HPDE6-E6E7 (cell line): ENCODE measurements around the gene CELA3B.
A peak's percentile ranks its signal among the peaks of the same experiment; 100 is the strongest.
"Not testable (repeated sequence)": the region's sequence is repeated elsewhere in the genome, so short reads cannot be mapped to it uniquely, and the experiment has no call there.

Experiments used
- DNase-seq: peaks from one replicate; pipeline ENCODE4 v3.0.0; 2011; ENCODE audit warnings: missing footprints; ENCODE audit errors: extremely low spot score

CELA3B gene, protein sequence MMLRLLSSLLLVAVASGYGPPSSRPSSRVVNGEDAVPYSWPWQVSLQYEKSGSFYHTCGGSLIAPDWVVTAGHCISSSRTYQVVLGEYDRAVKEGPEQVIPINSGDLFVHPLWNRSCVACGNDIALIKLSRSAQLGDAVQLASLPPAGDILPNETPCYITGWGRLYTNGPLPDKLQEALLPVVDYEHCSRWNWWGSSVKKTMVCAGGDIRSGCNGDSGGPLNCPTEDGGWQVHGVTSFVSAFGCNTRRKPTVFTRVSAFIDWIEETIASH

DNA sequence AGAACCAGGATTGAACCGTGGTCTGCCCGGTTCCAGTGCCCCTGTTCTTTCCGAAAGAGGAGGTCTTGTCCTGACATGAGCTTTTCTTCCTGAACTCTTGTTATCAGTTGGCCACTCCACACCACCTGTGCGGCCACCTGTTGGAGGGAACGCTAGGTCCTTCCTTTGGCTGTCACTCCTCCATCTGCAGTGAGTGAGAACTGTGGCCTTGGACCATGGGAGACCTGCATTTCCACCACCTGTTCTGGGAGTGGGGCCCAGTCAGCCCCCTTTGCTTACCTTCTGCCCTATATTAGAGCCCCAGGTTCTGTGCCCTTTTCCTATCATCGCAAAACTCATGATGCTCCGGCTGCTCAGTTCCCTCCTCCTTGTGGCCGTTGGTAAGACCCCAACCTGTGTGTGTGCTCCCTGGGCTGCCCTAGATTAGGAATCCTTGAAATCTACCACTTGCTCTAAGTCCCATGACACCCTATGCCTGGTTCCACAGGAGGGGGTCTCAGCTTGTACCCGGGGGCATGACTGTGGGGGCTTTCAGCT is at the start of gene CELA3B:
CELA3B (plus strand) TSS at position 320 of the 537 bp plus-strand sequence; CDS start at position 338, 18 bp downstream.
- not testable (repeated sequence) for DNase-seq

DNA sequence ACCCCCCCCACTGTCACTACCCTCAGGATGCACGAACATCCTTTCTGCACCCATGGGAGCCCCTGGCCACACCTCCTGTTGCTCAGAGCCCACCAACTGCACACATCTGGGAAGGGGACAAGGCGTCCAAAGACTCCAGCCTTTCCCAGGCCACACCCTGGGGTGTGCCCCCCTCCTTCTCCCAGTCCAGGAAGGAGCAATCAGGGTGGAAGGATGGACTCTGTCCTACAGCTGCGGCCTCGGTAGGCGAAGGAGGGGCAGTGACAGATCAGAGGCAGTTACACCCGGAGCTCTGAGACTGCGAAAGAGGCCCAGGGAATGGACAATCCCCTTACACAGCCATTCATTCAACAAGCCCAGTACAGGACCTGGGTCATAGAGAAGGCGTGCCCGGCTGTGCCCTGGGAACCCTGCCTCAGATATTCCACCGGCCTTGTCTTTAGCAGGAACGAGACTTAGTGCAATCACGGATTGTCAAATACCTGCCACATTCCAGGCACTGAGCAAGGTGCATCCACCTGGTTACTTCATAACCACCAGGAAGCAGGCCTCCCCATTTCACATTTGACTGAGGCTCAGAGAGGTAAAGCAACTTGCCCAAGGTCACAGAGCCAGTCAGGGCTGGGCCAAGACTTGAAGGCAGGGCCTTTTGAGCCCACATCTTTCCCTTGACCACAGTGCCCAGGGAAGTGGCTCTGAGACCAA is 49.1 kb upstream of the CELA3B start:
- no peak for DNase-seq

DNA sequence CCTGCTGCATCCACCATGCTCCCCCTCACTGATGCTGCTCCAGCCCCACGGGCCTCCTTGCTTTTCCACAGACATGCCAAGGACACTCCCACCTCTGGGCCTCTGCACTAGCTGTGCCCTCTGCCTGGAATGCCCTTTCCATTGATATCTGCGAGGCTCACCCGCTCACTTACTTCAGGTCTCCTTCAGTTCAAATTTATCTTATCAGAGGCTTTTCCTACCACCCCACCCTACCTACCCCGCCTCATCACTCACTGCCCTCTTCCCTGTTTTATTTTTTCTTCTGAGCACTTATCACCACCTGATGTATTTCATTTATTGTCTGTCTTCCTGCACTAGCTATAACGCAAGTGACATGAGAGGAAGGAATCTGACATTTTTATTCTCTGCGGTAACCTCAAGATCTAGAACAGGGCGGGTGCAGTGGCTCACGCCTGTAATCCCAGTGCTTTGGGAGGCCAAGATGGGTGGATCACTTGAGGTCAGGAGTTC is 46.7 kb upstream of the CELA3B start:
- DNase-seq = no peak

DNA sequence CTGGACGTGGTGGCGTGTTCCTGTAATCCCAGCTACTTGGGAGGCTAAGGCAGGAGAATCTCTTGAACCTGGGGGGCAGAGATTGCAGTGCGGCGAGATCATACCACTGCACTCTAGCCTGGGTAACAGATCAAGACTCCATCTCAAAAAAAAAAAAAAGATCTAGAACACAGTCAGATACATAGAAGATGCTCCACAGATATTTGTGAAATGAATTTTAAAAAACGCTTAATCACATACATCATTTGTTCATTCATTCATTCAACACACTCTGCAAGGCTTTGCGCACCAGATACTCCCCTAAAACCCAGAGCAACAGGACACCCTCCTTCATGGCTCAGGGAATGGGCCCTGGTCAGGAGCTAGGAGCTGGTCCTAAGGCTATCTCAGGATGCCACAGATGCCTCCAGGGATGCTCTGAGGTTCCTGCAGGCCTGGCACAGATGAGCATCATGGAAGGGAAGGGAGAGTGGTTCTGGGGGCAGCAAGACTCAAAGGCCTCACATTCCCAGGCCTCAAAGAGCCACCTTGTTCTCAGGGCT is 46.1 kb upstream of the CELA3B start:
- no peak for DNase-seq

DNA sequence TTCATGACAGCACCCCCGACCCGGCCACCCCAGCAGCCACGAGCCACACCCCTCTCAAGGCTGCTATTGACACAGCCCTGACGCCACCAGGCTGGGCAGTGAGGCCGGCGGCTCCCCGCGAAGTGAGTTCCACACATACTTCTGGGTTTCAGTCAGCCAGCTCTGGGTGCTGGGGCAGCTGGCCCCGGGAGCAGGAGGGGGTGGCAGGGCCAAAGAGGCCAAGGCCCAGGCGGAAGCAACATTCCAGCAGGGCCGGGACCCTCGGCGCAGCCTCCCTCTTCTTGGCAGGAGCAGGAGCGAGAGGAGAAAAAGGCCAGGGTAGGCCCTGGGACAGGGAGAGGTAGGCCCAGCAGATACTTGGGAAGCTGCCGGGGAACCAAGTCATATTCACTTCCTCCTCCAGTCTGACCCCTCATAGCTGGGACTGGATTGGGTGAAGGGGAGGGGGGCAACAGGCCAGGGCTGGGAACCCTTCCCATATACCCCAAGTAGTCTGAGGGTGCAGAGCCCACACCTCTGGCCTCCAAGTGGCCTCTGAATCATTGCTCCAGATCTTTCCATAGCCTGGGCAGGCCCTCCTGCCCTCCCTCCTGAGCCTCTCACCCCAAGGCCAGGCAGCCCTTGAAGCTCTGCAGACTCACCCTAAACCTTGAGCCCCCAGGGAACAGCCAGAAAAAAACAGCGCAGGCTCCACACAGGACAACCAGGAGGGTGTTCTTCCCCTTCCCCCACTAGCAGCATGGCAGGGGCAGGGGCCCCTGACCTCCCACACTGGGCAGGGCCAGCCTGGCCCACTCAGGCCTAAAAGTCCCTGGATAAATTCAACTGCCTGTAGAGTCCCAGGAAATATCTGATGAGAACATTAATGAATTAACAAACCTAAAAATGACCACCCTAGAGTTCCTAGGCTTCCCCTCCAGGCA is 45.4 kb upstream of the CELA3B start:
- DNase-seq = no peak

DNA sequence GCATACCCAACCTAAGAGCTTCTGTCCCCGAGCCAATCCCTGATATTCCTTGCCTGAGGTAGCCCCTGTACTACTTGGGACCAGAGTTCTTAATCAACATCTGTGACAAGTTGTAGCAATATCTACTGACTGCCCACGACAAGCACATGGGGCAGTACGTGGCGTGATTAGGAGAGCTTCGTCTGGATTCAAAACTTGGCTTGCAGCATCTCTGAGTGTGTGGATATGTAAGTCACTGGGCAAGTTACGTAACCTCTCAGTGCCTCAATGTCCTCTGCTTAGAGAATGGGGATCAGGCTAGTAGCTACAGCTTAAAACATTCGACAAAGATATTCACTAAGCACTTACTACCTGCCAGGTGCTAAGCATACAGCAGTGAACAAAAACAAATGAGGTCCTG is 44.7 kb upstream of the CELA3B start:
- no peak for DNase-seq

DNA sequence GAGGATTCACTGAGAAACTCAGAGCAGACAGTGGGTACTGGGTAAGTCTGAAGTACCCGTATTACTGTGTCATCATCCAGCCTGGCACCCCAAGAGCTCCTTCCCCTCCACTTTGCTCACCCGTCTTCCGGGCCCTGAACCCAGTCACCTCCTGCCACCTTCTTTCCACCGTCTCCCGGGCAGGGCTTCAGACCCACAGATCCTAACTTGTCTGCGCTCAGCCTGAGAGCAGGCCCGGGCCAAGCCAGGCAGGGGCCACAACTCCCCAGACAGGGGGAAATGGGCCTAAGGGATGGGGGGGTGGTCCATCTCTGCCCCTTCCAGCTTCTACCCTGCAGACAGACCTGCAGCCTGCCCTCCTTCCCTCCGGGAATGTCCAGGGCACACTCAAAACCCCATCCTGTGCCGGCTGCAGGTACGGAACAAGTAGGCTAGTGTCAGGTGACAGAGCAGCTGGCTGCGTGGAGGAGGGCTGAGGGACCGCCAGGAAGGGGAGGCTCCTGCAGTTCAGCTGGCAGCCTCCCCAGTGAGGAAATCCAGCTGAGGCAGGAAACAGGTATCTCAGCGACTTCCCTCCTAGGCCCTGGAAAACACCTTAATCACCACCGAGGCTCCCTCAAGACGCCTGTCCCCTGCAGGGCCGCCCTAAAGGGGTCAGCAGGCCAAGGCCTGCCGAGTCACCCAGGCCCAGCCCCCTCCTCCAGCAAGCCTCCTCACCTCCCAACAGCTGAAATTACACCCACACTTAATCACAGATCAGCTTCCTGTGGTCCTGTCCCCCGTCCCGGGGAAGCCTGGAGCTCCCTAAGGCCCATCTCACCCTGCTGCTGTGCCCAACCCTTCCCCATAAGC is 43.2 kb upstream of the CELA3B start:
- DNase-seq = peak; percentile 67

DNA sequence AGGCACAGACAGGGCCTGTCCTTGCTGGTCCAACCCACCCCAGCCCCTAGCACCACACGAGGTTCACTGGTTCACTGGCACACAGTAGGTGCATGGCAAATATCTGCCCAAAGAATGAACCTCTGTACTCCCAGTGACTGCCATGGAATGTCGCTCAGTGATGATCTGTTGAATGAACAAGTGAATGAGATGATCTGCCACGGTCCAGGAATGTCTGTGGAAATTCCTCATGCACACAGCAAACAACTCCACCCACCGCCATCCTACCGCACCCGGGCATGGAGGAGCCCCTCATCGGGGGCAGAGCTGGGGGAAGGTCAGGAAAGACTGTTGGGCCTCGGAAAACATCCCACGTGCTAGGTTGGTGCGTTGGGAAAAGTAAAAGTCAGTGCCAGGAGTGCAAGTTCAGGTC is 41.4 kb upstream of the CELA3B start:
- DNase-seq = no peak

DNA sequence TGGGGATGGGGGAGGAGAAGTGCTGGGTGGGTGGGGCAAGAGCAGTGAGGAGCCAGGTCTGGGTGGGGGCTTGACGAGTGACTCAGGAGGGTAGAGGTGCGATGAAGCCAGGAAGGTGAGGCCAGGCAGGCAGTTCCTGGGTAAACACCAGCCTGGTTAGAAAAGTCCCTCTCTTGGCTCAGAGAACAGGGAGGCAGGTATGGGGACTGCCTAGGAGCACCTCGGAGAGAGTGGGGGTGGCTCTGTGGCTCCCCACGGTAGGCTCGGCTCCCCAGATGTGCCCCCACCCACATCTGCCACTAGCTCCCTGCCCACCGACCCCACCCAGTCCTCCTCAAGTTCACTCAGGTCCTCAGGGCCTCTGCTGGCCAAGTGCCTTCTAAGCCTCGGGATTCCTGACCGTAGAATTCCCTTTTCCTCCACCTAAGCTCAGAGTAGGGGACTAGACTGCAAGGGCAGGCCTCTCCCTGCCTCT is 40.9 kb upstream of the CELA3B start:
- DNase-seq = no peak

DNA sequence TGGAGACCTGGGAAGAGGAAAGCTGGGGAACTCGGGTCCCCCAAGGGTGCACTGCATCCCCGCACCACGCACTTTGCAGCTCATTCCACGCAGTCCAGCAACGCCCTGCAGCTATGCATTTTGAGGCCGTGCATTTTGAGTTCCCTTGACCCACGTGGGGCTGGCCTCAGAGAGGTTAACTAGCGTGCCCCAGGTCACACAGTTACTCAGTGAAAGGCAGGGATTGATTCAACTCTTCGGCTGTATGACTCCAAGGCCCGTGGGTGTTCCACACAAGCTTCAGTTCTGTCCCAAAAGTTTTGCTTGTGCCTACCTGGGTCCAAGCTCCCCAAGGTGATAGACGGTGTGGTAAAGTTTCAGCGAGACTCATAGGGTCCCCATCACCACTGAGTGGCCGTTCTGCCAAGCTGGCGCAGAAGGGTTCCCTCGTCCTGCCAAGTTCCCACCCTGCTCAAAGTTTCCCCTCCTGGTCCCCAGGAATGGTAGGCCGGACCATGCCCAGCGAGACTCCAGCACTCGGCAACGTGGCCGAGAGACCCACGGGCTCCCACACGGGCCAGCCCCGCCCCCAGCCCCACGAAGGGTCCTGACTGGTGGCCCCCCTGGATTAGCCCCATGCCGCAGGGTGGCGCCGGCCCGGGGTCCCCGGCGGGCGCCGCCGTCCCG is 40.3 kb upstream of the CELA3B start:
- DNase-seq = no peak

DNA sequence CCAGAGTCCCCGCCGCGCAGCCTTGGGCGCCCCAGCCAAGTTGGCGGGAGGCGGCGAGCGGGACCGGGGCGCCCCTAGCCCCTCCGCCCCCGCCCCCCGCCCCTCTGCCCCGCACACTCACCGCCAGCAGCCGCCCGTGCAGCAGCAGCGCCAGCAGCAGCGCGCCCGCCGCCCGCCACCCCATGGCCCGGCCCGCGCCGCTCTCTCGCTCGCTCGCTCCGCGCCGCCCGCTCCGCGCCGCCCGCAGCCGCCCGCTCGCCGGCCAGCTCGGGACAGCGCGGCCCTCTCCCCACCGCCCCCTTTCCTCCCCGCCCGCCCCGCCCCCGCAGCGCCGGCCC is 39.8 kb upstream of the CELA3B start, which contains the start of gene HSPG2:
HSPG2 (minus strand) TSS at position 277 of the 338 bp plus-strand sequence; CDS start at position 184, 93 bp downstream.
- DNase-seq = no peak

DNA sequence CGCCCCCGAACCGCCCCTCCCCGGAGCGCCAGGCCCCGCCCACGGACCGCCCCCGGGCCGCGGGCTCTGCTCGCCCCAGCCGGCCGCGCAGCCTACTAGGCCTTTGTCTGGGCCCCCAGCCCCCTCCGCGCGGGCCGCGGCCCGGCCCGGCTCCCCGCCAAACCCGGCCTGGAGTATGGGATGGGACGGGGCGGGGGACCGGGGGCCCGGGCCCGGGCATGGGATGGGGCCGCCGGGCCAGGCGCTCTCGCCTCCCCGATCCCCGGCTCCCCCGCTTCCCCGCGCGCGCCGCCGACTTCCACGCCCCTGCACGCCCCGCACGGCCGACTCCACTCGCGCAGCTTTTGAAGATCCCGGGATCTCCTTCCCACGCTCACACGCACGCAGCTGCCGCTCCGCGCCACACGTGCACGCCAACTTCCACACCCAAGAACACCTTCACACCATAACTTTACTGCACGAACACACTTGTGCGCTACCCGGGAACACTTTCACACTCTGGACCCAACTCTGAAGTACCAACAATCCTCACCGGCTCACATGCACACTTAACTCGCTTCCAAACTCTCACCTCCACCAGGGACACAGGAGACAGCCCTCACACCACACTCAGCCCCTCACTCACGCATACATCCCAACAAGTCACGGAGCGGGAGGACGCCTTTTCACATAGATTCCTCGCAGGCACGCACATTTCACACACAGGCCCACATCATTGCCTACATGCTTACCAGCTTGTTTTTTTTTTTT is 39.3 kb upstream of the CELA3B start:
- DNase-seq = peak; percentile 60

DNA sequence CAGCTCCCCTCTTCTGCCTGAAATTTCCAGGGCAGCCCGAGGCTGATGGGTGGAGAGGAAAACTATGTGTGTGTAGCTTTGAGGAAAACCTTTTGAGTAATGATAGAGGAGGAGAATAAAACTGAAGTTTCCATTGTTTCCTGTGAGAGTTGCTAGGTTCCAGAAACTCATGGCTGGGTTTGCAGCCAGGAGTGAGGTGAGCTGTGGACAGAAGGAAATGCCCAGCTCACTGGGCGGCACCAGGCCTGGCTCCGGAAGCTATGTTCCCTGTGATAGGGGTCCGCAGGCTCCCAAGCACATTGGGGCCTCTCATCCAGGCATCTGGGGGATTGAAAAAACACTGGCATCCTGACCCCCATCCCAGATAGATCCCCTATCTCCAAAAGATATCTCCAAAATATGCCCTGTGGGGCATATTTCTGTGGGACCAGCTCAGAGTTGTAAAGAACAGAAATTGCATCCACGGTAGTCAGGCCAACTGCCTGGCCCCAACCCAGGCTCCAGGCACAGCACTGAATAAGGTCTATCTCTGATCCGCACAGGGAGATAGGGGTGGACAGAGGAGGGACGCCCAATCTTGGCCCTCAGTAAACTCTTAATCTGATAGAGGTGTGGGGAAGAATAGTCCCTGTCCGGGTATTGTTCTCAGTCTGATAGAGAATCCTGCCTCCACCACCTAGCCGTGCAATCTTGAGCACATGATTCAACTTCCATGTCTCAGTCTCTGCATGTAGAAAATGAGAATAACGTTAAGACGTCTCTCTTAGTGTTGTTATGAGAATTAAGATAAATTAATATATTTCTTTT is 37.9 kb upstream of the CELA3B start:
- no peak for DNase-seq

DNA sequence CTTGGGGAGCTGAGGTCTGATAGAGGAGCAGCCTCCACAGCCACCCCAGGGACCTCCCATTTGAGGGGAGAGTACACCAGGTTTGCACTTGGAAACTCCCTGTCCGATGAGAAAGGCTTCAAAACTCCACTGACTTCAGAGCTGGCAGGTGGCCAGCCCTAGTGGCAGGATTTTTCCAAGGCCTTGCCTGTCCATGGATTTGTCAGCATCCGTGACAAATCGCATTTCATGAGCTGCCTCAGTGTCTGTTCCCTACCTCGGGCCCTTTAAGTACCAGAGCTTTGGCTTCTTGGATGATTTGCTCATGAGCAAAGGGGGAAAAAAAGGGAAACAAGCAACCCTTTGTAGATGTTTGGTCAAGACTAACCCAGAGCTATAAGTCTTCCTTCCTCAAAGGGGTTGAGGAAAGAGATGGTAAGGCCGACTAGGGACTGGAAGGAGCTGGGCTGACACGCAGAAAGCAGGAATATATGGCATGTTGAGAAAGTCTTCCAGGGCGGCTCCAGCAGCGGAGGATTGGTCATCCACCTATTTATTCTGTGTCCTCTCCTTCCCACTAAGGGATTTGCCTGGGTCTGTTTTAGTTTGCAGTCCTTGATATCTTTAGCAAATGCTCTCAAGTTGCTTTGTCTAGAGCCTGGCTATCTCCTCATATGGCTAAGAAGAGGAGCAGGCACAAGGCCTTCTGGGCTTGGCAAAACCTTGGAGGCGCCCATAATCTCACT is 37.0 kb upstream of the CELA3B start:
- DNase-seq = peak; percentile 63

DNA sequence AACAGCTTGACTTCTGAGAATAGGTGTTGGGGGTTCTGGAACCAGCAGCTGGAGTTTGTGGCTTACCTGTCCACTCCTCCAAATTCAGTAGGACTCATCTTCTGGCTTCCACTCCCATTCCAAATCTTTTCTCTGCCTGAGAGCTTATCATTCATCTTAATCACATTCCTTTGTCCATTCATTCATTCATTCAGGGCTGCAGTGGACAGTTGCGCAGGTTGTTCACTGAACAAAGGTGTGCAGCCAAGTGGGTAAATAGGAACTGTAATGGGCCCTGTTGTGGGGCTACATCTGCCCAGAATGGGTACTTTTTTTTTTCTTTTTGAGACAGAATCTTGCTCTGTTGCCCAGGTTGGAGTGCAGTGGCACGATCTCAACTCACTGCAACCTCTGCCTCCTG is 36.3 kb upstream of the CELA3B start:
- no peak for DNase-seq

DNA sequence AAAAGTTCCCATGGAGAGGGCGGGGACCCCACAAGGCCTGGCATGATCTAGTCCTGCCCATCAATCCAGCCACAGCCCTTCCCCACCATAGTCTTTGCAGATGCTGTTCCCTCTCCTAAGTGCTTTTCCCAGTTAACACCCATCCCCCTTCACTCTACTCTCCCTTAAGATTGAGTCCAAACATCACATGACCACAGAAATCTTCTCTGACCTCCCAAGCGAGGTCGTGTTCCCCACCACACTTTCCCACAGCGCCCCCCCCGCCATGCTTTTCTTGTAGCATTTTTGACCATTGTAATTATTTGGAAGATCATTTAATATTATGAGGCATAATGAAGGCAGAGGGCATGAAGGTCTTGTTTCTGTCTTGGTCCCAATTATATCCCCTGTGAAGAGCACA is 35.5 kb upstream of the CELA3B start:
- no peak for DNase-seq

DNA sequence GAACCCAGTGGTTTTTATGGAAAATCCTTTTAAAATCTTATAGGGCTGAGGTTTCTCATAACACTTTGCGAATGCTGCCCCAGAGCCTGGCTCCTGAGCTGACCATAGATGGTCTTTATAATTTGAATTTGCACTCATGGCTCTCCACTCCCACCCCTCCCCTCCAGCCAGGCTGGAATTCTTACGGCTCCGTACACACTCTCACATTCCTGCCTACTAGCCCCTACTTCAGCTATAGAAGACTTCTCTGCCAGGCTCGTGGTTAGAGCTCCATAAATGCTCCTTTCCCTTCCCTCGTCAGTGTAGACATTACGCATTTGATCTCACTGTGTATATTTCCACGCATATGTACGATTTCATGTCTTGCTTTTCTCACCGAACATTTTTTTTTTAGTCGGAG is 34.4 kb upstream of the CELA3B start:
- DNase-seq = no peak
